GM18909 (cell line): ENCODE data around the gene PPP2R5E.

Experiments used
- ATAC-seq: cut with Tn5 transposase; IDR thresholded peaks from one replicate; pipeline ENCODE4 v1.9.1; 2021; ENCODE audit warnings: mild to moderate bottlenecking; ENCODE audit not compliant: unreplicated experiment, poor library complexity

Gene PPP2R5E

DNA sequence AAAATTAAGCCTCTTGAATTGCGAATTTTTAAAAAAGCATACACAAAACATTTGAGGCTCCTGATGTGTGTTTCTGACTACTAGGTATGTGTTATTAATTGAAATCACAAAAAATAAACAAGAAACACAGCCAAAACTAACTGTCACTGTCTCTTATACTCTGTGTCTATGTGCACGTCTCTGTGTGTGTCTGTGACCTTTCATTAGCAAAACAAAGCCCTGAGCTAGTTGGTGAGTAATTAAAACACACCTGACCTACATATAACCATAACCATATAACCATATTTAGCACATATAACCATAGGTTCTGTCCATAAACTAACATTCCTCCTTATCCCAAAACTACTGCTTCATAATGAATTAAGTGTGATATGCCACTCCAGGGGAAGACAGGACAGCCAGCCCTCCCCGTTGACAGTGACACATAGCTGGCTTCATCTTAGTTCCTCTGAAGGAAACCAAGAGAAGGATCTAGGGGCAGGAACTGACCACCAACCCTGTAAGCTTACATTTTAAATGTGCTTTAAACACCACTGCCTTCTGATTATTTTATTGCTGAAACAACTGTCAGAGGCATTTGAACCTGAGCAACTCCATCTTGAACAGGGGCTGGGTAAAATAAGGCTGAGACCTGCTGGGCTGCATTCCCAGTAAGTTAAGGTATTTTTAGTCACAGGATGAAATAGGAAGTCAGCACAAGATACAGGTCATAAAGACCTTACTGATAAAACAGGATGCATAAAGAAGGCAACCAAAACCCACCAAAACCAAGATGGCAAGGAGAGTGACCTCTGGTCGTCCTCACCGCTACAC is 106.7 kb downstream of the PPP2R5E start:
- no peak for ATAC-seq

- no peak for ATAC-seq
These were observed 107.3 kb downstream of the PPP2R5E start for GRCh38 chr14:63435838-63436237.

GRCh38 chr14:63435204-63435603 is 108.0 kb downstream of the PPP2R5E start:
- no peak for ATAC-seq

GRCh38 chr14:63432888-63433552 is 110.2 kb downstream of the PPP2R5E start:
- ATAC-seq = no peak

DNA sequence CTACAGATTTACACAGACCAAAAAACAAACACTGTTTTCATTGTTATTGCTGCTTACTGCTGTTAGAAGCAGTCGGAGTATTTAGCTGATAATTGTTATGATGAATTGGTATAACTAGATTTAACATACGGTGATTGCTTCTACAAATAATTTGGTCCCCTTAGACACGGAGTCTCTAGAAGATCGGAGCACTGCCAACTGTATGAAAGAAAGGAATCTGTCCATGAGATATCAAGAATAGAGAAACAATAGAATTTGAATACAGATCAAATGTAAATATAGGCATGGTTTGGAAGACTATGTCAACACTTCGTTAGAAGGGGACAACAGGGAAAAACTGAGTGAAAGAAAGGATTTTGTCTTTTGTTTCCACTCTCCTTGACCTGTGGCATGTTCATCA is 110.9 kb downstream of the PPP2R5E start:
- ATAC-seq = no peak

GRCh38 chr14:63431466-63431865 is 111.7 kb downstream of the PPP2R5E start:
- no peak for ATAC-seq

DNA sequence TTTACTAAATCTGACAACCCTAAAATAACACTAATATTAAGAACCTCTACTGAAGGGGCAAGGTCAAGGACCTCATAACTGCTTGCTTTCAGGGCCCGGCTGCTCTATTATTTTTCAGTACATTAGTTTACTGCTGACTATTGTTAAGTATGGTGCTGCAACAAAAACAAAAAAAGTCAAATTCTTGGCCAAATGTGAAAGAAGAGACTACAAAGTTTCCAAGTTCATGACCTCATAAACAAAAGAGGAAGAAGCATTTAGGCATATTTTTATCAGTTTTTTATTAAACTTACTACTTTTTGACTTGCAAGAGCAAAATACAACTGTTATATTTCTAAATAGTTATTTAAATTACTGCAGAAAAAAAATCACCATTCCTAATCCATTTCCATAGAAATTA is 114.7 kb downstream of the PPP2R5E start:
- no peak for ATAC-seq

DNA sequence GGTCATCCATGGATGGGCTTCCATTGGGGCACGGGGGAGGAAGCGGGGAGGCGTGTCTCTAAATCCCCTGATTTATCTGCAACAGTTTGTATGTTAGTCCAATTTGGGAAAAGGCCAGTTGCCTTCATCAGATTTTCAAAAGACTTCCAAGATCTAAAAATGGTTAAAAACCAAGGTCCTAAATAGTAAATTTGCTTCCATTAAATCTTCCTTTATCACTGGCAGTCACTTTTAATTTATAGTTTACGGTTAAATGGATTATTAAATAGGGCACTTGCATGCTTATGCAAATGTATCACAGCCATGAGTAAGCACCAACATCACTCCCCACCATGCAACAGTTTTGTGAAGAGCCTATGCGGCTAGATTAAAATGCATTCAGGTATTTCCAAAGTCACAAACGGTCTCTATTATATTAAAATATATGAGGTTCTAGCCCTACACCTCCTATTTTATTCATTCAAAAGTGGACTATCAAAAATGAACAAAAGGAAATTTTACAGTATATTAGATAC is 116.3 kb downstream of the PPP2R5E start:
- ATAC-seq = no peak

DNA sequence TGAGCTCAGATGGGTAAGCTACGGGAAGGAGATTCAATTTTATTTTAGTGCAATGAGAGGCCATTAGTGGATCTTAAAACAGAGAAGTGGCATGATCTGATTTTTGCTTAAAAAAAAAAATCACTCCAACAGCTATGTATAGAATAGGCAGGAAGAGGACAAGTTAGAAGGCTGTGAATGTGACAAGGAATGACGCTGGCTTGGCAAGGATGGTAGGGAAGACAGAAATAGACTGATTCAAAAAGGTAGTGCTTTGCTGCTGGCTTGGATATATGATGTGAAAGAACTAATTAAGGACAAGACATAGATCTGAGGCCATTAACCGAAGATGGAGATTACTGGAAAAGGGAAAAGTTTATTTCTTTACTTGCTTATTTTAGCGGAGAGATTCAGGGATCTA is 119.3 kb downstream of the PPP2R5E start:
- ATAC-seq = no peak

DNA sequence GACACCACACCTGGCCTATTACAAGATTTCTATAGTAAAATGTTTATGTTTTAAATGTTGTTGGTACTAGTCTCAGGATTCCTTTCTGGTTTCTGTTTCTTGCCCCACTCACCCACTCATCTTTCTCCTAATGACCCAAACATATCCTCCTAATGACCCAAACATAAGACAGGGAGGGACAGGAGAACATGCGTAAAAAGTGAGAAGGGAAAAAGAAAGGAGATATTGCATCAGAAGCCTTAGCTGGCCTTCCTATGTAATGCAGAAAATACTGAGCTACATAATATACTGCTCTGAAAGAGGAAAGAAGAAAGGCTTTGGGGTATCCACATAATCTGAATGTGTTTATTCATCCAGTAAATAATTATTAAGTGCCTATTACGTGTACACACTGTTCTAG is 119.8 kb downstream of the PPP2R5E start:
- no peak for ATAC-seq

DNA sequence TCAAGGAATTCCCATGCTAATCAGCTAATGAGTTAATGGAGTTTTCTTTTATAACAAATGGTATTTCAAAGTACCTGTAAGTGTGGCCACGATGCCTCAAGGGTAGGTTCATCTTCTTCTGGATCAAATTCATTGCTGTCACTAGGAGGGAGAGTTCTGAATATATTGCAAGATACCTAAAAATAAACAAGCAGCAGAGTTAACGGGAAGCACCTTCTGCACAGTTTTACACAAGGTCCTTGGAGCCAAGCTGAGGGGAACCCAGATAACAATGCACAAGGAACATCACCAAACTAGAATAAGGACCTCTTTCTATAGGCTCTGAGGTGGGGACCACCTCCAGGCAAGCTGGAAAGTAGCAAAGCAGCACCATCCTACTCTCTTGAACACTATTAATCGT is 121.3 kb downstream of the PPP2R5E start:
- ATAC-seq = no peak

- no peak for ATAC-seq
These were observed 122.0 kb downstream of the PPP2R5E start for GRCh38 chr14:63421226-63421625.

- ATAC-seq = no peak
These were observed 125.2 kb downstream of the PPP2R5E start for GRCh38 chr14:63418020-63418419.

DNA sequence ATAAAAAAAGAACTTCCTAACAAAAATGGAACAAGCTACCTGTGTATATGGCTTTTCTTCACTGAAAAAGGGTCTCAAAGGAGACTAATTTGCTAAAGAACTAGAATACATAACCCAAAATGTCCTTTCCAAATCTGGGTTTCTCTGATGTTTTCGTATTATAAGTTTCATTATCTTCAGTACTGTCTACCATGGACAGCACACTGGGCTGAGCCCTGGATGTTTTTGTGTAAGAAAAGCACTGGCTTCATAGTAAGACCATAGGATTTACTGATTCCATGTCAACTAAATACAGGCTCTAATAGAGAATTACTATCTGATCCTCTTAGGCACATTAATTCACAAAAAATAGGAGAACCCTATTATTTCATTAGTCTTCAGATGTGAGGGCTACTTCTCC is 130.2 kb downstream of the PPP2R5E start:
- ATAC-seq = no peak

- ATAC-seq = no peak
These were observed 136.8 kb downstream of the PPP2R5E start for GRCh38 chr14:63406333-63406732.

- no peak for ATAC-seq
These were observed 137.5 kb downstream of the PPP2R5E start for GRCh38 chr14:63405715-63406114.

- ATAC-seq = no peak
These were observed 138.3 kb downstream of the PPP2R5E start for GRCh38 chr14:63404906-63405305.

DNA sequence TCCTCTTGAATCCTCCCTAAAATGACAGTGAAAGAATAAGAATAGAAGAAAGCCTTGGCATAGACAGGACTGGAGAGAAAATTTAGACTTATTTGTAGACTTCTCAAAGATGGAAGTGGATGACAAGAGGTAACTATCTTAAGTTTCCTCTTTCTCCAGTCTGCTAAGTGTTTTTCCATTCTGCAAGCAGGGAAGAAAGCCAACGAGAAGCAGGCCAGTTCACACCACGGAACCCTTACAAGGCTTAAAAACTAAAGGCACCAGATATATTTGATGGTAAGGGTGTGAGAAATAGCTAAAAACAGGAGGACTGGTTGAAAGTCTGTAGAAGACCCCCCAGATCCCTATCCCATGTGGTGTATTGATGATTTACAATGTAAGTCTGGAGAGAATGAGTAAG is 141.5 kb downstream of the PPP2R5E start:
- no peak for ATAC-seq

GRCh38 chr14:63398952-63399351 is 144.2 kb downstream of the PPP2R5E start:
- no peak for ATAC-seq

GRCh38 chr14:63394841-63395240 is 148.3 kb downstream of the PPP2R5E start:
- ATAC-seq = no peak

DNA sequence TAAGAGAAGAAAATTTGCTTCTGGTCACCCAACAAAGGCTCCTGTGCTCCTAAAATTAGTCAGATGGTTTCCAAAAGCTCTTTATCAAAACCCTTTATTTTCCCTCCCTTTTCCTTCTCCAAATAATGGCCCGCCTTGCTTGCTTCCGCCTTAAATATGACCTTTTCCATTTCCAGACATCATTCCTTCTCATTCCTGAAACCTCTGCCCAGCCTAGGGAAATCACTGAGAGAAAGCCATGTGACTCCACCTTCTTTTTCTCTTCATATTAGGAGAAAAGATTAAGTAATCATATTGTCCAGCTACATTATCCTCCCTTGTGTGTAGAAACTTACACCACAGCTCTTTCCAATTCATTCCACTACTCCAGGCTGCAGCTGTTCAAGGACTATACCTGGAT is 148.7 kb downstream of the PPP2R5E start:
- no peak for ATAC-seq

DNA sequence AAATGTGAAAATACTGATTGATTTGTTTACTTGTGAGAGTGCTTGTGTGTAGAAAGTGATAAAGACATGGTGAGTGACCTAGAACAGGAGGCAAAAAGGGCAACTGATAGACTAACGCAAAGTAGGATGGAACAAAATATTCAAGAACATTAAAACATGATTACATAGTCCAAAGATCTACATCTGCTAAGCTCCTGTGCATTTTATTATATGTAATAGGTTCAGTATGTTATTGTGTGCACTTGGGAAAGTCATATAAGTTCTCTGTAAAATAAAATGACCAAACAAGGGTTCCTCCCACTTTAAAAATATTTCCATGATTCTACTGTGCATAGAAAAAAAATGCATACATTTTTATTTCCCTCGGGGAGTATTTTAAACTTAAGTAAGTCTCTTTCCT is 150.2 kb downstream of the PPP2R5E start:
- ATAC-seq = no peak
